Liver (tissue), 9 donors: ENCODE results near the gene MGA. TPM values are rescaled to one million over a fixed set of nuclear protein-coding genes. Genes with fewer than 3 reads are reported as not detected.

Experiments used
- DNase-seq: peaks from one replicate; pipeline ENCODE4 v3.0.0-alpha.2; 2017; ENCODE audit warnings: low spot score
- H3K27ac ChIP-seq, 2 donors: one replicate each; pipeline ENCODE4 v1.7.0; 2013; ENCODE audit warnings: inconsistent platforms in 2 of 2, low read length in 2 of 2, control low read depth in 1 of 2, low read depth in 1 of 2, mild to moderate bottlenecking in 1 of 2
- H3K27me3 ChIP-seq, 4 donors: one replicate each; pipeline versions ENCODE4 v1.6.1 to v1.7.0; 2013; ENCODE audit warnings: low read length in 3 of 4, inconsistent platforms in 1 of 4, mild to moderate bottlenecking in 1 of 4, moderate library complexity in 1 of 4; ENCODE audit not compliant: control insufficient read depth in 4 of 4, insufficient read depth in 4 of 4
- H3K36me3 ChIP-seq, 4 donors: one replicate each; pipeline versions ENCODE4 v1.6.1 to v1.7.0; 2013; ENCODE audit warnings: low read length in 3 of 4, mild to moderate bottlenecking in 3 of 4, low read depth in 1 of 4, moderate library complexity in 1 of 4; ENCODE audit not compliant: control insufficient read depth in 4 of 4, insufficient read depth in 3 of 4
- H3K4me1 ChIP-seq, 4 donors: one replicate each; pipeline versions ENCODE4 v1.6.1 to v1.7.0; 2013; ENCODE audit warnings: low read length in 3 of 4, mild to moderate bottlenecking in 3 of 4, moderate library complexity in 1 of 4; ENCODE audit not compliant: control insufficient read depth in 4 of 4, insufficient read depth in 4 of 4
- H3K4me3 ChIP-seq, 3 donors: one replicate each; pipeline versions ENCODE4 v1.6.1 to v1.7.0; 2013; ENCODE audit warnings: low read length in 3 of 3, control low read depth in 1 of 3, low read depth in 1 of 3, mild to moderate bottlenecking in 1 of 3
- H3K9ac ChIP-seq, 2 donors: one replicate each; pipeline ENCODE4 v1.7.0; 2013; ENCODE audit warnings: low read length in 2 of 2, mild to moderate bottlenecking in 2 of 2, moderate library complexity in 2 of 2, control low read depth in 1 of 2, low read depth in 1 of 2
- H3K9me3 ChIP-seq, 4 donors: one replicate each; pipeline versions ENCODE4 v1.6.1 to v1.7.0; 2013; ENCODE audit warnings: low read length in 3 of 4; ENCODE audit not compliant: control insufficient read depth in 4 of 4
- EGR1 ChIP-seq, 2 donors: IDR thresholded peaks; 2 replicates each; pipeline ENCODE4 v1.6.1; 2016 to 2018; ENCODE audit warnings: antibody characterized with exemption in 2 of 2, low read depth in 2 of 2
- FOXA2 ChIP-seq: IDR thresholded peaks from 2 replicates; pipeline ENCODE4 v1.6.1; 2016; ENCODE audit warnings: antibody characterized with exemption
- GABPA ChIP-seq, 2 donors: IDR thresholded peaks in 1 of 2; conservative IDR thresholded peaks in 1 of 2; 2 replicates each; pipeline ENCODE4 v1.6.1; 2016; ENCODE audit warnings: antibody characterized with exemption in 2 of 2, mild to moderate bottlenecking in 1 of 2, moderate library complexity in 1 of 2
- HNF4A ChIP-seq, 2 donors: conservative IDR thresholded peaks; 2 replicates each; pipeline ENCODE4 v1.6.1; 2016; ENCODE audit warnings: antibody characterized with exemption in 2 of 2, mild to moderate bottlenecking in 2 of 2
- NR2F2 ChIP-seq: IDR thresholded peaks from 2 replicates; pipeline ENCODE4 v1.6.1; 2016; ENCODE audit warnings: antibody characterized with exemption
- RAD21 ChIP-seq, 2 donors: IDR thresholded peaks; 2 replicates each; pipeline ENCODE4 v1.6.1; 2016; ENCODE audit warnings: antibody characterized with exemption in 2 of 2, mild to moderate bottlenecking in 2 of 2
- RXRA ChIP-seq, 2 donors: IDR thresholded peaks; 2 replicates each; pipeline ENCODE4 v1.6.1; 2017 to 2018; ENCODE audit warnings: antibody characterized with exemption in 2 of 2, mild to moderate bottlenecking in 1 of 2
- SP1 ChIP-seq: IDR thresholded peaks from 2 replicates; pipeline ENCODE4 v1.6.1; 2018; ENCODE audit warnings: antibody characterized with exemption, mild to moderate bottlenecking
- WGBS: extraction: QIAGEN DNeasy Blood & Tissue Kit; methylation state at CpG from one replicate; pipeline ENCODE4 v1.1.7; 2013; 5-methylcytosine and 5-hydroxymethylcytosine counted together
- polyA plus RNA-seq, 2 donors: library from polyadenylated mRNA; stranded (reverse) in 1 of 2; unstranded in 1 of 2; fragments of 200-250 nt in 1 of 2; fragments of >200 nt in 1 of 2; fragmentation: Nextera tagmentation in 1 of 2; extraction: Ambion mirVana in 1 of 2; gene quantifications; one replicate each; pipeline versions ENCODE4 v1.2.1 to v1.2.3, GENCODE V29; 2013 to 2015
- total RNA-seq, 2 donors: library from RNA; depleted of rRNA; stranded (reverse); fragments of >200 nt; gene quantifications; one replicate each; pipeline ENCODE4 v1.2.3, GENCODE V29; 2014
- TF ChIP-seq, protein P1 (sequence below): IDR thresholded peaks from 2 replicates; pipeline ENCODE4 v1.6.1; 2016; ENCODE audit warnings: antibody characterized with exemption, mild to moderate bottlenecking
- TF ChIP-seq, protein P2 (sequence below): IDR thresholded peaks from 2 replicates; pipeline ENCODE4 v1.6.1; 2016; ENCODE audit warnings: antibody characterized with exemption
- TF ChIP-seq, protein P3 (sequence below): IDR thresholded peaks from 2 replicates; pipeline ENCODE4 v1.6.1; 2016; ENCODE audit warnings: antibody characterized with exemption
- TF ChIP-seq, protein P4 (sequence below): IDR thresholded peaks from 2 replicates; pipeline ENCODE4 v1.6.1; 2016; ENCODE audit warnings: antibody characterized with exemption
- donor health status: healthy.
- donor health status: healthy.
- donor health status: healthy.
- donor health status: healthy.
- donor health status: healthy.

The MGA gene
- total and polyA plus RNA-seq, 4 donors = 2.1 to 33.5 (median 13.2) TPM

DNA sequence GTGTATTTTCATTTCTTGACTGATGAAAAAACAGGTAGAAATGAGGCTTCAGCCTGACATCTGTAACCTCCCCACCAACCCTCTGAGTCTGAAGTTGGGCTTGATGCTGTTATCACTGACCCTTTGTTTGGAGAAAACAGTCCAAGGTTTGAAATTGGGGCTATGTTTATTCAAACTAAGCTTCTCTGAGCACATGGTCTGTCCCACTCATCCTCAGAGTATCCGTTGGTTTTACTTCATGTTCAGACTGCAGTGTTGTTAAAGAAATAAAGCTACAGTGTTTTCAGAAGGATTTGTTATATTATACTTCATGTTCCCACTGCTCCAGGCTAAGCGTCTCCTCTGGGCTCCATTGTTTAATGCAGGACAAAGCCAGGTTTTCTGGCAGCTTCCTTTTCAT lies 120.1 kb downstream of the MGA start (continued):
- TF ChIP-seq, protein P1, sequence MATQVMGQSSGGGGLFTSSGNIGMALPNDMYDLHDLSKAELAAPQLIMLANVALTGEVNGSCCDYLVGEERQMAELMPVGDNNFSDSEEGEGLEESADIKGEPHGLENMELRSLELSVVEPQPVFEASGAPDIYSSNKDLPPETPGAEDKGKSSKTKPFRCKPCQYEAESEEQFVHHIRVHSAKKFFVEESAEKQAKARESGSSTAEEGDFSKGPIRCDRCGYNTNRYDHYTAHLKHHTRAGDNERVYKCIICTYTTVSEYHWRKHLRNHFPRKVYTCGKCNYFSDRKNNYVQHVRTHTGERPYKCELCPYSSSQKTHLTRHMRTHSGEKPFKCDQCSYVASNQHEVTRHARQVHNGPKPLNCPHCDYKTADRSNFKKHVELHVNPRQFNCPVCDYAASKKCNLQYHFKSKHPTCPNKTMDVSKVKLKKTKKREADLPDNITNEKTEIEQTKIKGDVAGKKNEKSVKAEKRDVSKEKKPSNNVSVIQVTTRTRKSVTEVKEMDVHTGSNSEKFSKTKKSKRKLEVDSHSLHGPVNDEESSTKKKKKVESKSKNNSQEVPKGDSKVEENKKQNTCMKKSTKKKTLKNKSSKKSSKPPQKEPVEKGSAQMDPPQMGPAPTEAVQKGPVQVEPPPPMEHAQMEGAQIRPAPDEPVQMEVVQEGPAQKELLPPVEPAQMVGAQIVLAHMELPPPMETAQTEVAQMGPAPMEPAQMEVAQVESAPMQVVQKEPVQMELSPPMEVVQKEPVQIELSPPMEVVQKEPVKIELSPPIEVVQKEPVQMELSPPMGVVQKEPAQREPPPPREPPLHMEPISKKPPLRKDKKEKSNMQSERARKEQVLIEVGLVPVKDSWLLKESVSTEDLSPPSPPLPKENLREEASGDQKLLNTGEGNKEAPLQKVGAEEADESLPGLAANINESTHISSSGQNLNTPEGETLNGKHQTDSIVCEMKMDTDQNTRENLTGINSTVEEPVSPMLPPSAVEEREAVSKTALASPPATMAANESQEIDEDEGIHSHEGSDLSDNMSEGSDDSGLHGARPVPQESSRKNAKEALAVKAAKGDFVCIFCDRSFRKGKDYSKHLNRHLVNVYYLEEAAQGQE = no peak
- TF ChIP-seq RXRA (IDR thresholded peaks at IDR 0.05) = no peak
- TF ChIP-seq HNF4A (conservative IDR thresholded peaks at IDR 0.05) = no peak
- TF ChIP-seq, protein P2, sequence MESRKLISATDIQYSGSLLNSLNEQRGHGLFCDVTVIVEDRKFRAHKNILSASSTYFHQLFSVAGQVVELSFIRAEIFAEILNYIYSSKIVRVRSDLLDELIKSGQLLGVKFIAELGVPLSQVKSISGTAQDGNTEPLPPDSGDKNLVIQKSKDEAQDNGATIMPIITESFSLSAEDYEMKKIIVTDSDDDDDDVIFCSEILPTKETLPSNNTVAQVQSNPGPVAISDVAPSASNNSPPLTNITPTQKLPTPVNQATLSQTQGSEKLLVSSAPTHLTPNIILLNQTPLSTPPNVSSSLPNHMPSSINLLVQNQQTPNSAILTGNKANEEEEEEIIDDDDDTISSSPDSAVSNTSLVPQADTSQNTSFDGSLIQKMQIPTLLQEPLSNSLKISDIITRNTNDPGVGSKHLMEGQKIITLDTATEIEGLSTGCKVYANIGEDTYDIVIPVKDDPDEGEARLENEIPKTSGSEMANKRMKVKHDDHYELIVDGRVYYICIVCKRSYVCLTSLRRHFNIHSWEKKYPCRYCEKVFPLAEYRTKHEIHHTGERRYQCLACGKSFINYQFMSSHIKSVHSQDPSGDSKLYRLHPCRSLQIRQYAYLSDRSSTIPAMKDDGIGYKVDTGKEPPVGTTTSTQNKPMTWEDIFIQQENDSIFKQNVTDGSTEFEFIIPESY = no peak

DNA sequence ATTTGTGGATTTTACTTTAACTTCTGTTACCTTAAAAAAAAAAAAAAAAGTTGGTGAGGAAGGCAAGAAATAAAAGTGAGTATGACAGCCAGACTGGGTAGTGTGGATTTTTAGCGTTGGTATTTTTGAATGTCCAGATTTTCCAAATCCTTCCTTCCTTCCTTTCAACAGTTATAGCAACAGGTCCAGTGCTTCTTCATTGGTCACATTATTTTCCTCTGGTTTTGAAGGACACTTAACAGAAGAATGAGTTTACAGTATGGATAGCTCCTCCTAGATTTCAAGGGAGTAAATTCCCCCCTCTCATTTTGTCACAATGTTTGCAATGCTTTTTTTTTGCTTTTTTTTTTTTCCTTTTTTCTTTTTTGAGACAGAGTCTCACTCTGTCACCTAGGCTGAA lies 120.5 kb downstream of the MGA start:
- WGBS = 70% methylated on average over 1 of the region's 1 CpG
- DNase-seq = no peak
- no peaks in the 10 kb centered on the region for H3K27me3 ChIP-seq
- no peaks in the 10 kb centered on the region for H3K9me3 ChIP-seq
- H3K36me3 ChIP-seq = no peaks in the 10 kb centered on the region
- peaks cover 0 to 4% (median 0%) of the 10 kb centered on the region in 4 donors for H3K4me1 ChIP-seq
- no peak overlapping the region for H3K9ac ChIP-seq
- TF ChIP-seq, protein P3, sequence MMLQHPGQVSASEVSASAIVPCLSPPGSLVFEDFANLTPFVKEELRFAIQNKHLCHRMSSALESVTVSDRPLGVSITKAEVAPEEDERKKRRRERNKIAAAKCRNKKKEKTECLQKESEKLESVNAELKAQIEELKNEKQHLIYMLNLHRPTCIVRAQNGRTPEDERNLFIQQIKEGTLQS = no peak
- TF ChIP-seq, protein P1 = no peak
- TF ChIP-seq FOXA2 (no peak), SP1 (no peak), RAD21 (IDR thresholded peaks at IDR 0.05) (no peak), EGR1 (IDR thresholded peaks at IDR 0.05; ENCODE audit: low read depth in 2 of 2) (no peak), RXRA (IDR thresholded peaks at IDR 0.05) (no peak), GABPA (IDR thresholded peaks at IDR 0.05 in 1 of 2, conservative IDR thresholded peaks at IDR 0.05 in 1 of 2) (no peak), HNF4A (conservative IDR thresholded peaks at IDR 0.05) (no peak), NR2F2 (no peak)
- TF ChIP-seq, protein P4, sequence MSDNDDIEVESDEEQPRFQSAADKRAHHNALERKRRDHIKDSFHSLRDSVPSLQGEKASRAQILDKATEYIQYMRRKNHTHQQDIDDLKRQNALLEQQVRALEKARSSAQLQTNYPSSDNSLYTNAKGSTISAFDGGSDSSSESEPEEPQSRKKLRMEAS = no peak
- TF ChIP-seq, protein P2 = no peak
- no peak overlapping the region for H3K27ac ChIP-seq
- no peak overlapping the region for H3K4me3 ChIP-seq
